HG02981 (cell line): ENCODE measurements around the gene THOC5.
"Not testable (repeated sequence)": the region's sequence is repeated elsewhere in the genome, so short reads cannot be mapped to it uniquely, and the experiment has no call there.

Experiments used
- ATAC-seq: cut with Tn5 transposase; IDR thresholded peaks from one replicate; pipeline ENCODE4 v1.9.1; 2021; ENCODE audit warnings: mild to moderate bottlenecking, moderate library complexity; ENCODE audit not compliant: unreplicated experiment

THOC5 gene

DNA sequence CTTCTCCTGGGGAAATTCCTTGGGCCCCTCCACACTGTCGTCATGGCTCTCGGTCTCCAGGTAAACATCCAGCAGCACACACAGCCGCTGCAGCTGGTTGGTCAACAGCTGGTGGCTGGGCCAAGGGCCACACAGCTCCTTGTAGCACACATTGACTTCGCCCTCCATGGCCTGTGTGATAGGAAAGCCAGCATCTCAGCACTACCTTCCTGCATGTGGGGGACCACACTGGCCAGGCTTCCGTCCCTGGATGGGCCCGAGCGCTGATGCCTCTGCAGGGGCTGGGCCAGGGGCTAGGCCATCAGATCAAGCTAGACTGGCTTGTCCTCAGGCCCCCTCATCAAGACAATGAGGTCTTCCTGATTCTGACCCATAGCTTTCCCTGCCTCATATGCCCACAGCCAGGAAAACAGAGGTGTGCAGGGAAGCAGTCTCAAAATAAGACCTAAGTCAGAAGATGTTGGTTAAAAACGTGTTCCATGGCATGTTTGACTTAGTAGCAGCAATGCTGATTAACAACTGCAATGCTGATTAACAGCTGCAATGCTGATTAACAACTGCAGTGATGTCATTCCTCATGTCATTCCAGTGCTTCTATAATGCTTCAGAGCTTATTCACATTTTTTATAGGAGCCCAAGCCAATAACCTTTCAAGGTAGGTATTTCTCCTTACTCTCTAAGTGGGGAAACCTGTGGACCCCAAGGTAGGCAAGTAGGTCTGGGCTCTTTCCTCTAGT lies 42.3 kb downstream of the THOC5 start:
- ATAC-seq: no peak

DNA sequence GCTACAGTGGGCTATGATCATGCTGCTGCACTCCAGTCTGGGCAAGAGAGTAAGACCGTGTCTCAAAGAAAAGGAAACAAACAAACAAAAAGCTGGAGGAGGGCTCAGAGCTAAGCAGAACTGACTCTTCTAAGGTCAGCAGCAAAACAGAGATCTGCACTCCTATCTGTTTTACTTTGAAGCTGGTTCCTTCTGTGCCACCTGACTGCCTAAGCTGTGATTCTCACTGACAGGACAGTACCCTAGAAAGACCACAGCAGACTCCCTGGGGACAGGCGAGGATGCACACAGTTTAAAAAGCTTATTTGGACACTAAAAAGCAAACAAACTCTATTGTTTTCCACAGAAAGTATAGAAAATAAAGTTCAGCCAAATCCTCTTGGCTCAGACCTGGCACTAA lies 43.0 kb downstream of the THOC5 start:
- ATAC-seq: no peak

DNA sequence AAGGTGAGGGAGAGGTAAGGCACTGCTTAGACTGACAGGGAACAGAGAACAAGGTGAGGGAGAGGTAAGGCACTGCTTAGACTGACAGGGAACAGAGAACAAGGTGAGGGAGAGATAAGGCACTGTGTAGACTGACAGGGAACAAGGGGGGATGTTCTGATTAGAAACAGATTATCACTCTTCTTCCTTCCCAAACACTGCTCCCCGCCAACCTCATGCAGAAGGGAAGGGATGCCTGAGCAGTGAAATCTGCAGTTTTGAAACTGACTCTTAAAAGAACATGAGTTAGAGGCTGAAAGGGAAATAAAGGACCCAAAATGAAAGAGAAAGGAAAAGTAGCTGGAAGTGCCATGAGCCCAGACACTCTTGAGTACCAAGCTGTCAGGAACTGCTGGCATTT lies 43.7 kb downstream of the THOC5 start:
- ATAC-seq: no peak

- no peak for ATAC-seq
Measured at GRCh38 chr22:29509298-29509697, 44.3 kb downstream of the THOC5 start.

DNA sequence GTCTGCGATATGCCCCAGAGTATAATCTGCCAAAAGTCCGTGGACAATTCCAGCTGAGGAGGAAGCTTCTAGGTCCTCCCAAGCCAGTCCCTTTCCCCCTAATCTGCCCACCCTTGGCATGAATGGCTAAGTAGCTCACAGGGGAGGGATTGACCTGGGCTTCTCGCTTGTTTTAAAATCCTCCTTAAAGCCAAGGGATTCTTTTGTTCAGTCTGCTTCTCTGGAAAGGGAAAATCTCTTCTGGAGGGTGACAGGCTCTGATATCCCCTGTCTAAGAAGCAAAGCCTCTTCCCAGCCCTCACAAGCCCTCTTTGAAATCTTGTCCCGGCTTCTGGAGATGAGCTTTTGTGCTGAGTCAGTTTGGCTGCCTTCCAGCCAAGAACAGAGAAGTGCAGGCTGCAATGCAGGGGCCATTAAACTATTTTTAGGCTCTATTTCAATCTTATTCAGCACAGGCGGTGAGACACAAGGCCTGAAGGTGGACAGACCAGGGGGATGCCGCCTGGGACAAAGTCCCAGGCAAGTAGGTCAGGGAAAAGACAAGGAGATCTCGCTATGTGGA lies 49.7 kb downstream of the THOC5 start:
- no peak for ATAC-seq

- no peak for ATAC-seq
Measured at GRCh38 chr22:29499852-29500251, 53.7 kb downstream of the THOC5 start.

- no peak for ATAC-seq
Measured at GRCh38 chr22:29493636-29494035, 59.9 kb downstream of the THOC5 start.

DNA sequence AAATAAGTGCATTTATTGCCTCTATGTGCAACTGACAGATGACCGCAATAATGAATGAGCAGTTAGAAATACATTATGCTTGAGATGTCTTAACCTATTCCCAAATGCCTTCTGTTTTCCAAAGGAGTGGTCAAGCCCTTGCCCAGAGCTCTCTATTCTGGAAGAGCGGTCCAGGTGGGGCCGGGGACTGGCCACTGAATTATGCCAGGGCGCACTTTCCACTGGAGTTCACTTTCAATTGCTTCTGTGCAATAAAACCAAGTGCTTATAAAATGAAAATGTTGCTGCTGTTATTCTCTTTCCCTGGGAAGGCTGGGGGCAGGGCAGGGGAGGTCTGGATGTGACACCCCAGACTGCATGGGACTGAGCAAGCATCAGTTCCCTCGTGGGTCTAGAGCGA lies 62.5 kb downstream of the THOC5 start:
- no peak for ATAC-seq

DNA sequence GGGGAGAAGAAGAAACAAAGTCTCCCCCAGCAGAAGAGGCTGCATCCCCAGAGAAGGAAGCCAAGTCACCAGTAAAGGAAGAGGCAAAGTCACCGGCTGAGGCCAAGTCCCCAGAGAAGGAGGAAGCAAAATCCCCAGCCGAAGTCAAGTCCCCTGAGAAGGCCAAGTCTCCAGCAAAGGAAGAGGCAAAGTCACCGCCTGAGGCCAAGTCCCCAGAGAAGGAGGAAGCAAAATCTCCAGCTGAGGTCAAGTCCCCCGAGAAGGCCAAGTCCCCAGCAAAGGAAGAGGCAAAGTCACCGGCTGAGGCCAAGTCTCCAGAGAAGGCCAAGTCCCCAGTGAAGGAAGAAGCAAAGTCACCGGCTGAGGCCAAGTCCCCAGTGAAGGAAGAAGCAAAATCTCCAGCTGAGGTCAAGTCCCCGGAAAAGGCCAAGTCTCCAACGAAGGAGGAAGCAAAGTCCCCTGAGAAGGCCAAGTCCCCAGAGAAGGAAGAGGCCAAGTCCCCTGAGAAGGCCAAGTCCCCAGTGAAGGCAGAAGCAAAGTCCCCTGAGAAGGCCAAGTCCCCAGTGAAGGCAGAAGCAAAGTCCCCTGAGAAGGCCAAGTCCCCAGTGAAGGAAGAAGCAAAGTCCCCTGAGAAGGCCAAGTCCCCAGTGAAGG lies 64.3 kb downstream of the THOC5 start:
- ATAC-seq: not testable (repeated sequence)

DNA sequence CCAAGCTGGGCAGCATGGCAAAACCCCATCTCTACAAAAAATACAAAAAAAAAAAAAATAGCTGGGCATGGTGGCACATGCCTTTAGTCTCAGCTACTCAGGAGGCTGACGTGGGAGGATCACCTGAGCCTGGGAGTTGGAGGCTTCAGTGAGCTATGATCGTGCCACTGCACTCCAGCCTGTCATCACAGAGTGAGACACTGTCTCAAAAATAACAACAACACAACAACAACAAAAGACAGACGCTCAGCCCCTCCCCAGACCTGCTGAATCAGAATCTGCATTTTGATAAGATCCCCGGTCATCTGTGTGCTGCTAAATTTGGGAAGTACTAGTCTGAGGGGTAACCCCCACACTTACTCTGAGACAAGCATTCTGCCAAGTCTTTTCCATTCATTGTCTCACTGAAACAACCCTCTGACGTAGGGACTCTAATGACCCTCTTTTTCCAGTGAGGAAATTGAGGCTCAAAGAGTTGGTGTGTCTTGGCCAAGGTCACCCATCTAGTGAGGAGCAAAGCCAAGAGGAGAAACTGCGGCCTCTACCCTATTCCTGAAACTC lies 66.1 kb downstream of the THOC5 start:
- no peak for ATAC-seq

GRCh38 chr22:29485448-29485847 lies 68.1 kb downstream of the THOC5 start:
- ATAC-seq: no peak

DNA sequence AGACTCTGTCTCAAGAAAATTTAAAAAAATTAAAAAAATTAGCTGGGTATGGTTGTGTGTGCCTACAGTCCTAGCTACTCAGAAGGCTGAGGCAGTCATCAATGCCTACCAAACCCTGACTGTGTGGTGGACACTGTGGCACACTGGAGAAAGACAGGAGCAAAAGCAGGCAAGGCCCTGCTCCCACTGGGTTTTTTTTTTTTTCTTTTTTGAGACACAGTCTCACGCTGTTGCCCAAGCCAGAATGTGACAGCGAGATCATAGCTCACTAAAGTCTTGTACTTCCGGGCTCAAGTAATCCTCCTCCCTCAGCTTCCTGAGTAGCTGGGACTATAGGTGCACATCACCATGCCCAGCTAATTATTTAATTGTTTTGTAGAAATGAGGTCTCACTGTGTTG lies 68.9 kb downstream of the THOC5 start:
- ATAC-seq: no peak

DNA sequence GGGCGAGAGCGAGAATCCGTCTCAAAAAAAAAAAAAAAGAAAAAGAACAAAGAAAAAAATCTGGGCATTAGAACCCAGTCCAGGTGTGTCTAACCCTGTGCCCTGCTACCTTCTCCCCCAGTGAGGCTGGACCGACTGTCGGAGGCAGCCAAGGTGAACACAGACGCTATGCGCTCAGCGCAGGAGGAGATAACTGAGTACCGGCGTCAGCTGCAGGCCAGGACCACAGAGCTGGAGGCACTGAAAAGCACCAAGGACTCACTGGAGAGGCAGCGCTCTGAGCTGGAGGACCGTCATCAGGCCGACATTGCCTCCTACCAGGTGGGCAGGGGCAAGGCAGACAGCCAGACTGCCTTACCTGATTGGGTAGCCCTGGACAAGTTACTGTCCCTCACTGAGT lies 70.3 kb downstream of the THOC5 start:
- no peak for ATAC-seq

DNA sequence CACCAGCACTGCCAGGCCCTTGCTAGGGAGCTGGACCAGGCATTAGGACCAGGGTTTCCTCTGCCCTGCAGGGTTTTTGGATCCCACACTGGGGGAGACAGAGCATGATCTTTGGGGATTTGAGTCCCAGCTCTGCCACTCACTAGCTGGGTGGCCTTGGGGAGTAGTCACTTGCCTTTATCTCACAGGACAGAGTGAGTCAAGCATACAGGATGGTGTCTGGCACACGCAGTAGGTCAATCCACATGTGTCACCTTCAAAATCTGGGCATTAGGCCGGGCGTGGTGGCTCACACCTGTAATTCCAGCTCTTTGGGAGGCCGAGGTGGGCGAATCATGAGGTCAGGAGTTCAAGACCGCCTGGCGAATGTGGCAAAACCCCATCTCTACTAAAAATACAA lies 70.8 kb downstream of the THOC5 start:
- no peak for ATAC-seq

GRCh38 chr22:29482253-29482652 lies 71.3 kb downstream of the THOC5 start:
- no peak for ATAC-seq

DNA sequence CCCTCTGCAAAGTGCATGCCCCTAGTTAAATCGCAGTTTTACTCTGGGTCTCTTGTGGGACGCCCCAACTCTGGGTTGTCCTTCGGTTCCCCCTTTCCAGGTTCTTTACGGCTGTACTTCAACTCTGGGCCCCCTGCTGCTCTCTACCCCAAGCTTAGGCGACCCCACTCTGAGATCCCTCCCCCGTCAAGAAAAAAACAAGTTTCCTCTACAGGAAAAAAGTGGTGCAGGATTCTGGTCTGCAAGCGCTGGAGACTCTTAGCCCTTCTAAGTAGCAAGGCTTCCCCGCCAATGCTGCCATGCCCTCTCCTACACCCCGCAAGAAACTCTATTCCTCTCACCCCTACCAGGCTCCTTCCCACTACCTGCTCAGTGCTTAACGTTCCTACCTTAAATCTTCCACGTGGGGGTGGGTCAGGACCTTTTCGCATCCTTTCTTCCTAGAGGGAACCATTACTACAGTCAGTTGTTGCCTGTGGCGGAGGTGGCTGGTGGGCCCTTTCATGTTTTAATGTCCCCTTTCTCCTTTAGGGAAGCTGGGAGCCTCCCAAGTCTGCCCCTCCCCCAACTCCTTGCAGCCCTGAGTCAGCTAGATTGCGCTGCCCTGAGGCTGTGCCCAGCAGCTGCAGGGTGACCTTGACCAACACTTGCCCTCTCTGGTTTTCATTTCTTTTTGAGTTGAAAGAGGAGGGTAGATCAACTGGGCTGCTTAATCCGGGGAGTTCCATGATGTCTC lies 72.1 kb downstream of the THOC5 start:
- no peak for ATAC-seq

DNA sequence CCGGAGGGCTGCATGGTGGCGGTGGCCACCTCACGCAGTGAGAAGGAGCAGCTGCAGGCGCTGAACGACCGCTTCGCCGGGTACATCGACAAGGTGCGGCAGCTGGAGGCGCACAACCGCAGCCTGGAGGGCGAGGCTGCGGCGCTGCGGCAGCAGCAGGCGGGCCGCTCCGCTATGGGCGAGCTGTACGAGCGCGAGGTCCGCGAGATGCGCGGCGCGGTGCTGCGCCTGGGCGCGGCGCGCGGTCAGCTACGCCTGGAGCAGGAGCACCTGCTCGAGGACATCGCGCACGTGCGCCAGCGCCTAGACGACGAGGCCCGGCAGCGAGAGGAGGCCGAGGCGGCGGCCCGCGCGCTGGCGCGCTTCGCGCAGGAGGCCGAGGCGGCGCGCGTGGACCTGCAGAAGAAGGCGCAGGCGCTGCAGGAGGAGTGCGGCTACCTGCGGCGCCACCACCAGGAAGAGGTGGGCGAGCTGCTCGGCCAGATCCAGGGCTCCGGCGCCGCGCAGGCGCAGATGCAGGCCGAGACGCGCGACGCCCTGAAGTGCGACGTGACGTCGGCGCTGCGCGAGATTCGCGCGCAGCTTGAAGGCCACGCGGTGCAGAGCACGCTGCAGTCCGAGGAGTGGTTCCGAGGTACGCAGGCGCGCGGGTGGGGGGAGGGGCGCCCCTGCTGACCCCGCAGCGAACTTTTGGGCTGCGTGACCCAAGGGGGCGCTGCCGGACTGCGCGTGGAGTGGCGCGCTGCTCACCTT lies 72.9 kb downstream of the THOC5 start:
- ATAC-seq: no peak

DNA sequence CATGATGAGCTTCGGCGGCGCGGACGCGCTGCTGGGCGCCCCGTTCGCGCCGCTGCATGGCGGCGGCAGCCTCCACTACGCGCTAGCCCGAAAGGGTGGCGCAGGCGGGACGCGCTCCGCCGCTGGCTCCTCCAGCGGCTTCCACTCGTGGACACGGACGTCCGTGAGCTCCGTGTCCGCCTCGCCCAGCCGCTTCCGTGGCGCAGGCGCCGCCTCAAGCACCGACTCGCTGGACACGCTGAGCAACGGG lies 73.4 kb downstream of the THOC5 start:
- ATAC-seq: no peak

- ATAC-seq: no peak
Measured at GRCh38 chr22:29479417-29480261, 73.9 kb downstream of the THOC5 start, which contains the start of gene NEFH. Gene NEFH (plus strand): TSS chr22:29480218. CDS start chr22:29480263, 45 bp downstream.
